HG03571 (cell line): ENCODE results near the gene SLC2A3.
"Not testable (repeated sequence)": the region's sequence is repeated elsewhere in the genome, so short reads cannot be mapped to it uniquely, and the experiment has no call there.

Source experiments
- ATAC-seq: cut with Tn5 transposase; IDR thresholded peaks from one replicate; pipeline ENCODE4 v1.9.1; 2021; ENCODE audit not compliant: unreplicated experiment

SLC2A3 gene

GRCh38 chr12:7953912-7954311, 17.9 kb upstream of the SLC2A3 start:
- not testable (repeated sequence) for ATAC-seq

GRCh38 chr12:7951671-7952070, 15.7 kb upstream of the SLC2A3 start:
- ATAC-seq = no peak

GRCh38 chr12:7950230-7950943, 14.4 kb upstream of the SLC2A3 start:
- not testable (repeated sequence) for ATAC-seq

DNA sequence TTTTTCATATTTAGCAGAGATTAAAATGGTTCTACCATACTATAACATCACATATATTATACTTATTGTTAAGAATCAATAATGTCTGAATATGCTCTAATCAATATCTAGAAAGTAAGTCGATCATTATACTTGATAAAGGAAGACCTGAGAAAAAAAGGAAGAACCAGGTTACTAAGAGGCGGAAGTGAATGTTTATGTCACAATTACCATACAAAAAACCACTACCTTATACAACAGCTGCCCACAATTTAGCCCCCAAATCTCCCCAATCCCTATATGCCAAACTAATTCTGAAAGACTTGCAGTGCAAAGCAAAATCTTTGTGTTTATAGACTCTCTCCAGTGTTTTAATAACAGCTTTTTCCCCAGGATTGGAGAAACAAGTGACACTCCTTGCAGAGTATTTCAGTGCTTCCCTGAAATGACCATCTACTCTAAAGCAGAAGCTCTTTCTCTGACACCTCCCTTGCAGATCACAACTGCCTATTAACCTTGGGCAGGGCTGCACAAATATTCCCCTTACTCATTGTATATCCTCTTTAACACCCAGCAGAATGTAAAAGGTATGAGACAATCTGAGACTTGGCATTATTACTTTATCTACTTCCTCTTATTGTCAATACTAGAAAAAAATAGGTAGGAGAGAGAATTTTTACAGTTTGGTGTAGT, 12.7 kb upstream of the SLC2A3 start:
- ATAC-seq = no peak

DNA sequence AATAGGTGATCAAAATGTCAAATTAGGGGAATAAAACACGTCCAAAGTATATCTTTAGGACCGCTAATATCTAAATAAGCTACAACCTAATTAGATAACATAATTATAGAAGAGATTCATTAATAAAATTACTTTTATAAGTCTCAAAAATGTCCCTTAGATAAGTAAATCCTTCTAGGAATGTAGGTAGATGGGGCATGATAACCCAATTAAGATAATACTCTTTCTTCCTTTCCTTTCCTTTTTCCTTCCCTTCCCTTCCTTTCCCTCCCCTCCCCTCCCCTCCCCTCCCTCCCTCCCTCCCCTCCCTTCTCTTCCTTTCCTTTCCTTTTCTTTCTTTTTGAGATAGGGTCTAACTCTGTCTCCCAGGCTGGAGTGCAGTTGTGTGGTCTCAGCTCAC, 11.0 kb upstream of the SLC2A3 start:
- no peak for ATAC-seq

GRCh38 chr12:7944760-7945159, 8.8 kb upstream of the SLC2A3 start:
- not testable (repeated sequence) for ATAC-seq

- ATAC-seq = no peak
These were observed 4.9 kb upstream of the SLC2A3 start for GRCh38 chr12:7940906-7941305.

- no peak for ATAC-seq
These were observed 2.0 kb upstream of the SLC2A3 start for GRCh38 chr12:7937833-7938506.

- no peak for ATAC-seq
These were observed 996 bp downstream of the SLC2A3 start for GRCh38 chr12:7934889-7935492.

DNA sequence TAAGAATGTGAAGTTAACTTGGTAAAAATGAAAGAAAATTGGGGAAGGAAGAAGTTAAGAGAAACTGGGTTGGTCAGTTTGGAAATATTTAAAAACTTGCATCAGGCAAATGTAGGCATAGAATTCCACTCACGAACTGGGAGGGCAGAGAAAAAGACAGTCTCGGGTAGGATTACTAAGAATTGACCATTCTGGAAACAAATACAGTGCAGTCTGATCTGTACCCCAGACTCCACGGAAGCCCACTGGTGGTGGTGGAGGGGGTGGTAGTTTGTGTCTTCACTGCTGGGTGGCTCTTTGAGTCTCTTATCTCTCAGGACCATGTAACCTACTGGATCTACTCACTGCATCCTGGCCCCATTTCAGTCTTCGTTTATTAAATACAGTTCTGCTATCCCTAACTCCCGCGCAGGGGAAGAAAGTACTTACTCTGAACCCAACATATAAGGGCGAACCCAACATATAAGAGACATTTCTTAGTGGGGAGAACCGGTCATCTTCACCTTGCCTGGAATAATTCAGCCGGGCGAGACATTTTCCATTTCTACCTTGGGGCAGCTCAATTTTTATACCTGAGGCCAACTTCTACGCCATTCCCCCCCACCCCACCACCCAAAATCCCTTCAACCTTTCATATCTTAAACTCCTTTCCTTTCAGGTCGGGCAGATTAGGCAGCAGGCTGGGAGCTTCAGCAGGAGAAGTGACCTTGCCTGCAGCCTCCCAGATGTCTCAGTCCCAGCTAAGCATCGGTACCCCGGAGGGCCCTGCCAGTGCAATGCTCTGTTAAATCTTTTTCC, 1.7 kb downstream of the SLC2A3 start:
- ATAC-seq = no peak

- peak; percentile 89 for ATAC-seq
These were observed 2.7 kb downstream of the SLC2A3 start for GRCh38 chr12:7933255-7933726.

- not testable (repeated sequence) for ATAC-seq
These were observed 3.3 kb downstream of the SLC2A3 start for GRCh38 chr12:7932599-7933240.

- no peak for ATAC-seq
These were observed 6.7 kb downstream of the SLC2A3 start for GRCh38 chr12:7929083-7929792.

DNA sequence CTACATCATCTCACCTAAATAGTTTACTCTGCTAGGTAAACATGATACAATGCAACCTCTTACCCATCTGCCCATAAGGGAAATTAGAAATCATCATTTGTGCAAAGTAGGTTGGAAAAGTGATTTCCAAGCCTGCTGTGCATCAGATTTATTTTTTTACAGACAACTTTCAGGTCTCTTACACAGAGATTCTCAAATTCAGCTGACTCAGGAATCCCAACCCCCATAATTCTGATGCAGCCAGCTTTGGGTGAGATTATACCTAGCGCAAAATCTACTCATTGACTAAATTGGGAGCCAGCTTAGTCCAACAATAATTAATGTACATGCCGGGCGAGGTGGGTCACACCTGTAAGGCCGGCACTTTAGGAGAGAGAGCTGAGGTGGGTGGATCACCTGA, 8.5 kb downstream of the SLC2A3 start:
- ATAC-seq = no peak

DNA sequence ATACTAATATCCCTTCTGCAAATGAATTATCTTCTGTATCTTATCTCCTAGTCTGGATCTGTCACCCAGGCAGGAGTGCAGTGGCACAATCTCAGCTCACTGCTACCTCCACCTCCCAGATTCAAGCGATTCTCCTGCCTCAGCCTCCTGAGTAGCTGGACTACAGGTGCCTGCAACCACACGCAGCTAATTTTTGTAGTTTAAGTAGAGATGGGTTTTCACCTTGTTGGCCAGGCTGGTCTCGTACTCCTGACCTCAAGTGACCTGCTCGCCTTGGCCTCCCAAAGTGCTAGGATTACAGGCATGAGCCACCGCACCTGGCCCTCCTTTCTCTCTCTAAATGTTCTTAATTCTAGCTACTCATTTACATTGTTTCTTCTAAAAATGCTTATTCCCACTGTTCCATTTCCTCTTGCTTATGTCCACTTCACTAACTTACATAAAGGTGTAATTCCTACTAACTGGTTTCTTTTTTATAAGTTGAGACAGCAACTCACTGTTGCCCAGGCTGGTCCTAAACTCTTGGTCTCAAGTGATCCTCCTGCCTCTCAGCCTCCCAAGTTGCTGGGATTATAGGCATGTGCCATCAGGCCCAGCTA, 9.8 kb downstream of the SLC2A3 start:
- ATAC-seq = not testable (repeated sequence)

DNA sequence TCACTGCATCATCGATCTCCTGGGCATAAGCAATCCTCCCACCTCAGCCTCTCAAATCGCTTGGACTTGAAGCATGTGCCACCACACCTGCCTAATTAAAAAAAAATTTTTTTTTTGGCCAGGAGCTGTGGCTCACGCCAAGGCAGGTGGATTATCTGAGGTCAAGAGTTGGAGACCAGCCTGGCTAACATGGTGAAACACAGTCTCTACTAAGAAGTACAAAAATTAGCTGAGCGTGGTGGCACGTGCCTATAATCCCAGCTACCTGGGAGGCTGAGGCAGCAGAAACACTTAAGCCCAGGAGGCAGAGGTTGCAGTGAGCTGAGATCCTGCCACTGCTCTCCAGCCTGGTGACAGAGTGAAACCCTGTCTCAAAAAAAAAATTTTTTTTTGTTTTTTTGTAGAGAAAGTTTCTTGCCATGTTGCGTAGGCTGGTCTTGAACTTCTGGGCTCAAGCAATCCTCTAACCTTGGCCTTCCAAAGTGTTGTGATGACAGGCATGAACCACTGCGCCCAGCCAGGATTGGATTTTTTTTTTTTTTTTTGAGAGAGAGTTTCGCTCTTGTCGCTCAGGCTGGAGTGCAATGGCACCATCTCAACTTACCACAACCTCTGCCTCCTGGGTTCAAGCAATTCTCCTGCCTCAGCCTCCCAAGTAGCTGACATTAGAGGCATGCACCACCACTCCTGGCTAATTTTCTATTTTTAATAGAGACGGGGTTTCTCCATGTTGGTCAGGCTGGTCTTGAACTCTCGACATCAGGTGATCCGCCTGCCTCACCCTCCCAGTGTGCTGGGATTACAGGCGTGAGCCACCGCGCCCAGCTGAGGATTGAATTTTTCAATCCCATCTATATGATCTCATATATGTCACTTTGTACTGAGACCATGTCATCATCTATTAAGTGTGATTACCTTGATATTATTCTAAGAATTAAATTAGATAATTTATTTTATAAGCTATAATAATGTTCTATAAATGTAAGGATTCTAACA, 12.4 kb downstream of the SLC2A3 start:
- ATAC-seq = no peak

DNA sequence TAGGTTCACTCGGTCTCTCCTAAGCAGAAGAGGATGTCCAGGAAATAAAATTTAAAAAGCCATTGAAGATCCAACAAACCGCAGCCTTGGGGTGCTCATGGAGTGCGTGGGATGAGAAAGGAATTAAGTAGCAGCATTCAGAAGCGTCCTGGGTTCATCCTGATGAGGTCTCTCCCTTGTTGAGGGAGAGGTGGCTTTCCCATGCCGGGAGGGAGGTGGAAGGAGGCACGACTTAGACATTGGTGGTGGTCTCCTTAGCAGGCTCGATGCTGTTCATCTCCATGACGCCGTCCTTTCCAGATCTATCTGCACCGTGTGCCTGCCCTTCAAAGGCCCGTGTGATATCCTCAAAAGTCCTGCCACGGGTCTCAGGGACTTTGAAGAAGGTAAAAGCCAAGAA, 14.8 kb downstream of the SLC2A3 start:
- not testable (repeated sequence) for ATAC-seq

DNA sequence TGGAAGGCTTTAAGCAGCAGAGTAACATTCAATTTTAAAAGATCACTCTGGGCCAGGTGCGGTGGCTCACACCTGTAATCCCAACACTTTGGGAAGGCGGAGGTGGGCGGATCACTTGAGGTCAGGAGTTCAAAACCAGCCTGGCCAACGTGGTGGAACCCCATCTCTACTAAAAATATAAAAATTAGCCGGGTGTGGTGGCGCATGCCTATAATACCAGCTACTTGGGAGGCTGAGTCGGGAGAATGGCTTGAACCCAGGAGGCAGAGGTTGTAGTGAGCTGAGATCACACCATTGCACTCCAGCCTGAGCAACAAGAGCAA, 17.8 kb downstream of the SLC2A3 start:
- ATAC-seq = not testable (repeated sequence)
